ENCODE data around the gene MYH1.

DNA sequence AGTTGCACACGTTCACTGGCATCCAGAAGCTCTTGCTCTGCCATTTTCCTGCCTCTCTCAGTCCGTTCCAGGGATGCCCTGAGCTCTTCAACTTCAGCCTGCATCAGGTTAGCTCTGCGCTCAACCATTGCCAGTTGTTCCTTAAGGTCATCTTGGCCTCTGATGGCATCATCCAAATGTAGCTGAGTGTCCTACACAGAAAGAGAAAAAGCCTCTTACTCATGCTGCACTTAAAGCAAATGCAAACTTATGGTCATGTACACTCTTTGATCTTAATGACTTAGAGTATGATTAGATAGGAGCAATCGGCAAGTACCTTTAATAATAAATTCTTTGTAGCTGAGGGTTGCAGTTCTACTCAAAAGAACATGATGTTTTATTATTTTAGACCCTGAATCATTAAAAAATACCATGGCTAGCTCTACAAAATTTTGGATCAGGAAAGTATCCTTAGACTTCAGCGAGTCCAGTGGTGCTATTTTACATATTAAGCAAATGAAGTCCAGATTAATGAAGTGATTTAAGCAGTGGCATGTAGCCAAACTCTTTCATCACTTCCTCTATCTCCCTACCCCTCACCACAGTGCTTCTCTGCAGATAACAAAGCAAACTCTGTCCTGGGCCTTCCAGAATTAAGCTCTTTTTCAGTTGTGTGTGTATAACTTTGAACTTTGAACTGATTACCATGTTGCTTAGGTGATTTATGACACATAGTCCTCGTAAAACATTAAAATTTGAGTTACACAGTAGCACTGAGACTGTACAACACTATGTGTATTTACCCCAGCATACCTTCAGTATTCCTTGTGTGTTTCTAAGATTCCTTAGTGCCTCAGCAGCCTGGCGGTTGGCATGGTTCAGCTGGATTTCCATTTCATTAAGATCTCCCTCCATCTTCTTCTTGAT is 71.1 kb downstream of the MYH1 start:
- TF ChIP-seq EP300 (IDR thresholded peaks at IDR 0.05) (no peak), POLR2A (IDR thresholded peaks at IDR 0.05) (no peak), POLR2AphosphoS5 (IDR thresholded peaks at IDR 0.05) (no peak)
- TF ChIP-seq, protein P1, sequence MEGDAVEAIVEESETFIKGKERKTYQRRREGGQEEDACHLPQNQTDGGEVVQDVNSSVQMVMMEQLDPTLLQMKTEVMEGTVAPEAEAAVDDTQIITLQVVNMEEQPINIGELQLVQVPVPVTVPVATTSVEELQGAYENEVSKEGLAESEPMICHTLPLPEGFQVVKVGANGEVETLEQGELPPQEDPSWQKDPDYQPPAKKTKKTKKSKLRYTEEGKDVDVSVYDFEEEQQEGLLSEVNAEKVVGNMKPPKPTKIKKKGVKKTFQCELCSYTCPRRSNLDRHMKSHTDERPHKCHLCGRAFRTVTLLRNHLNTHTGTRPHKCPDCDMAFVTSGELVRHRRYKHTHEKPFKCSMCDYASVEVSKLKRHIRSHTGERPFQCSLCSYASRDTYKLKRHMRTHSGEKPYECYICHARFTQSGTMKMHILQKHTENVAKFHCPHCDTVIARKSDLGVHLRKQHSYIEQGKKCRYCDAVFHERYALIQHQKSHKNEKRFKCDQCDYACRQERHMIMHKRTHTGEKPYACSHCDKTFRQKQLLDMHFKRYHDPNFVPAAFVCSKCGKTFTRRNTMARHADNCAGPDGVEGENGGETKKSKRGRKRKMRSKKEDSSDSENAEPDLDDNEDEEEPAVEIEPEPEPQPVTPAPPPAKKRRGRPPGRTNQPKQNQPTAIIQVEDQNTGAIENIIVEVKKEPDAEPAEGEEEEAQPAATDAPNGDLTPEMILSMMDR (IDR thresholded peaks at IDR 0.05) = no peak
